Progenitor cell of endocrine pancreas (in vitro differentiated cells): Measurements from ENCODE around the gene EVC2. TPM values are rescaled to one million over a fixed set of nuclear protein-coding genes. Genes with fewer than 3 reads are reported as not detected.

ENCODE experiments used
- DNase-seq: peaks from one replicate; pipeline ENCODE4 v3.0.0; 2021; ENCODE audit warnings: low spot score; ENCODE audit not compliant: unreplicated experiment
- H3K27ac Mint-ChIP-seq: 2 replicates; pipeline ENCODE4 v1.8.0; 2021; ENCODE audit warnings: mild to moderate bottlenecking, moderate library complexity, mixed read lengths
- H3K27me3 Mint-ChIP-seq: 2 replicates; pipeline ENCODE4 v1.8.0; 2021; ENCODE audit warnings: mixed read lengths
- H3K36me3 Mint-ChIP-seq: 2 replicates; pipeline ENCODE4 v1.8.0; 2022; ENCODE audit warnings: mixed read lengths; ENCODE audit not compliant: insufficient read depth
- H3K4me1 Mint-ChIP-seq: 2 replicates; pipeline ENCODE4 v1.8.0; 2021; ENCODE audit warnings: low read depth, mixed read lengths
- H3K4me3 Mint-ChIP-seq: 2 replicates; pipeline ENCODE4 v1.8.0; 2021; ENCODE audit warnings: low read depth, mild to moderate bottlenecking, moderate library complexity, mixed read lengths
- H3K9me3 Mint-ChIP-seq: 2 replicates; pipeline ENCODE4 v1.8.0; 2021; ENCODE audit warnings: low read depth, mixed read lengths
- total RNA-seq: library from RNA; stranded (reverse); gene quantifications from 2 replicates; pipeline ENCODE4 v1.2.1, GENCODE V29; 2021
- TF ChIP-seq, protein P1 (sequence below): fragments of 200-600 bp; sonication (generic); IDR thresholded peaks from one replicate; pipeline ENCODE4 v1.5.0; 2021; ENCODE audit warnings: antibody characterized with exemption, mild to moderate bottlenecking; ENCODE audit not compliant: unreplicated experiment

Gene EVC2
- total RNA-seq, 1 donor from 2014 or later = 14.1 TPM

GRCh38 chr4:5691491-5692132, 16.7 kb downstream of the EVC2 start:
- Mint-ChIP-seq H3K36me3 (peaks cover 19% of the 10 kb centered on the region), H3K4me3 (no peak overlapping the region), H3K4me1 (no peaks in the 10 kb centered on the region), H3K9me3 (no peaks in the 10 kb centered on the region), H3K27ac (no peak overlapping the region), H3K27me3 (no peaks in the 10 kb centered on the region)
- no peak for DNase-seq
- TF ChIP-seq, protein P1, sequence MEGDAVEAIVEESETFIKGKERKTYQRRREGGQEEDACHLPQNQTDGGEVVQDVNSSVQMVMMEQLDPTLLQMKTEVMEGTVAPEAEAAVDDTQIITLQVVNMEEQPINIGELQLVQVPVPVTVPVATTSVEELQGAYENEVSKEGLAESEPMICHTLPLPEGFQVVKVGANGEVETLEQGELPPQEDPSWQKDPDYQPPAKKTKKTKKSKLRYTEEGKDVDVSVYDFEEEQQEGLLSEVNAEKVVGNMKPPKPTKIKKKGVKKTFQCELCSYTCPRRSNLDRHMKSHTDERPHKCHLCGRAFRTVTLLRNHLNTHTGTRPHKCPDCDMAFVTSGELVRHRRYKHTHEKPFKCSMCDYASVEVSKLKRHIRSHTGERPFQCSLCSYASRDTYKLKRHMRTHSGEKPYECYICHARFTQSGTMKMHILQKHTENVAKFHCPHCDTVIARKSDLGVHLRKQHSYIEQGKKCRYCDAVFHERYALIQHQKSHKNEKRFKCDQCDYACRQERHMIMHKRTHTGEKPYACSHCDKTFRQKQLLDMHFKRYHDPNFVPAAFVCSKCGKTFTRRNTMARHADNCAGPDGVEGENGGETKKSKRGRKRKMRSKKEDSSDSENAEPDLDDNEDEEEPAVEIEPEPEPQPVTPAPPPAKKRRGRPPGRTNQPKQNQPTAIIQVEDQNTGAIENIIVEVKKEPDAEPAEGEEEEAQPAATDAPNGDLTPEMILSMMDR = no peak

DNA sequence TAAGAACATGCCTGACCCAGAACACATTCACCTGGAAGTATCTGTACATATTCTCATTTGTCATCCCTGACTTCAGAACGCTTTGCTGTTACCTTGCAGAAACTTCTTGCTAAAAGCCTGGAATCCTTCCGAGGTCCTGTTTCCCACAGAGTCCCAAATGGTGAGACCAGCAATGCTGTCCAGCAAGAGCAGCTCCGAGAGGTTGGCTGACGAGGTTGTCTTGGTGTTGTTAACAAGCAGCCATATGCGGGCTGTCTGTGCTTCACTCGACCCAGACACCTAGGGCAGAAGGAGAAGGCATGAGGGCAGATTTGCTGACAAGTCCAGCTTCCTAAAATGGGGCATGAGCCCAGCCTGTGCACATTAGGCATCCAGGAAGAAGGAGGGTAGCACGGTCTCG, 19.3 kb downstream of the EVC2 start:
- peaks cover under 1% of the 10 kb centered on the region for H3K4me1 Mint-ChIP-seq
- H3K4me3 Mint-ChIP-seq = no peak overlapping the region
- no peak overlapping the region for H3K27ac Mint-ChIP-seq
- no peak for DNase-seq
- TF ChIP-seq, protein P1 = no peak
- no peaks in the 10 kb centered on the region for H3K27me3 Mint-ChIP-seq
- peaks cover 34% of the 10 kb centered on the region for H3K36me3 Mint-ChIP-seq
- H3K9me3 Mint-ChIP-seq = no peaks in the 10 kb centered on the region

DNA sequence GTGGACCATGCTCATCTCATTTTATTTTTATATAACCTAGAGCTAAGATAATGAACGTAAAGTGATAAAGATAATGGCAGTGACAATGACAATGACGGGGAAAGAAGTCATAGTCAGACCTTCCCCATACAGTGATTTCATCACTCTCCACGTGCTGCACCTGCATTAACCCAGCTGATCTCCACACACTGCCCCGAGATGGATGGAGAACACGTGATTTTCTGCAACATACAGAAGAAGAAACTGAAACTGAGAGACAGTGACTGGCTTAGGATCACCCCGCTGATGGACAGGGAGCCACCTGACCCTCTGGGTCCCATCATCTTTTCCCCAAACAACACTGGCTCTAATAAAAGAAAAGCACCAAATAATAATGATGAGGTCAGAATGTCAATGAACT, 22.0 kb downstream of the EVC2 start:
- Mint-ChIP-seq H3K4me1 (peaks cover 7% of the 10 kb centered on the region), H3K27me3 (no peaks in the 10 kb centered on the region), H3K36me3 (peaks cover 39% of the 10 kb centered on the region), H3K4me3 (no peak overlapping the region), H3K27ac (no peak overlapping the region), H3K9me3 (no peaks in the 10 kb centered on the region)
- TF ChIP-seq, protein P1 = no peak
- DNase-seq = no peak

DNA sequence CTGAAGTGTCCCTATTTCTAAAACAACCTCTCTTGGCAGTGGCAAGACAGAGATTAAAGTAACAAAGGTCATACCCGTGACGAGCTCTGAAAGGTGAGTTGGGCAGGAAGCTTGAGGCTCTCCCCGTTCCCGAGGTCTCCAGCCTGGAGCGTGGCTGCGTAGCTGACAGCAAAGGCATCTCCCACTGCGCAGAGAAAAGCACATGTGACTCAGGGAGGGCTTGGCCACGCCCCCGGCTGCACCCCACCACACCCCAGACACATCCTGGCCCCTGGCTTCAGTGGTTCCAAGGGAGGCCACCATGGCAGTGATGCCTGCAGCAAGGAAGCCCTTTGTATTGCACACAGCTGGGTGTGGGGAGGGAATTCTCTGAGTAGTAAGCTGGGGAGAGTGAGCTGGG, 23.1 kb downstream of the EVC2 start:
- Mint-ChIP-seq H3K36me3 (peaks cover 37% of the 10 kb centered on the region), H3K27ac (no peak overlapping the region), H3K4me3 (no peak overlapping the region), H3K9me3 (no peaks in the 10 kb centered on the region), H3K4me1 (peaks cover 7% of the 10 kb centered on the region), H3K27me3 (no peaks in the 10 kb centered on the region)
- TF ChIP-seq, protein P1 = no peak
- DNase-seq = no peak

GRCh38 chr4:5683566-5683965, 24.8 kb downstream of the EVC2 start:
- no peak overlapping the region for H3K4me3 Mint-ChIP-seq
- no peaks in the 10 kb centered on the region for H3K27me3 Mint-ChIP-seq
- no peaks in the 10 kb centered on the region for H3K9me3 Mint-ChIP-seq
- TF ChIP-seq, protein P1 = no peak
- H3K36me3 Mint-ChIP-seq = peaks cover 31% of the 10 kb centered on the region
- no peak for DNase-seq
- peaks cover 7% of the 10 kb centered on the region for H3K4me1 Mint-ChIP-seq
- peak overlapping the region; percentile 86 for H3K27ac Mint-ChIP-seq
